WTC11 (cell line): Measurements from ENCODE around the gene TMC1. TPM values are rescaled to one million over a fixed set of nuclear protein-coding genes. Genes with fewer than 3 reads are reported as not detected.

ENCODE experiments used
- ATAC-seq: fragments of 200-7000 bp; cut with Tn5 transposase; 2 replicates; pipeline ENCODE4 v1.10.0; 2021; ENCODE audit warnings: mild to moderate bottlenecking, moderate library complexity
- CTCF ChIA-PET: fragments of 300-600 bp; sonication (Branson Sonifier 250); formaldehyde crosslinking; loops from one replicate; lab custom pipeline; 2021; ENCODE audit warnings: antibody characterized with exemption; lab: Charles Lee
- POLR2A ChIA-PET: fragments of 350-600 bp; sonication (Branson Sonifier 250); formaldehyde crosslinking; loops from one replicate; lab custom pipeline; 2021; ENCODE audit warnings: antibody characterized with exemption; lab: Charles Lee
- DNase-seq: peaks from one replicate; pipeline ENCODE4 v3.0.0; 2021; ENCODE audit warnings: low spot score
- H3K27ac Mint-ChIP-seq: 2 replicates; pipeline ENCODE4 v1.8.0; 2021; ENCODE audit warnings: mixed read lengths
- H3K27me3 Mint-ChIP-seq: 2 replicates; pipeline ENCODE4 v1.8.0; 2021; ENCODE audit warnings: low read depth, mild to moderate bottlenecking, moderate library complexity, mixed read lengths
- H3K36me3 Mint-ChIP-seq: 2 replicates; pipeline ENCODE4 v1.8.0; 2021; ENCODE audit warnings: mixed read lengths
- H3K4me1 Mint-ChIP-seq: 2 replicates; pipeline ENCODE4 v1.8.0; 2022; ENCODE audit warnings: mixed read lengths
- H3K4me3 Mint-ChIP-seq: 2 replicates; pipeline ENCODE4 v1.8.0; 2021; ENCODE audit warnings: mild to moderate bottlenecking, moderate library complexity, mixed read lengths
- H3K9me3 Mint-ChIP-seq: 2 replicates; pipeline ENCODE4 v1.8.0; 2021; ENCODE audit warnings: mixed read lengths
- ATF2 ChIP-seq: sonication (generic); formaldehyde crosslinking; IDR thresholded peaks from 2 replicates; pipeline ENCODE4 v1.8.1; 2022; ENCODE audit warnings: low read depth, missing genetic modification reagents, borderline replicate concordance
- E2F5 ChIP-seq: sonication (generic); formaldehyde crosslinking; IDR thresholded peaks from 2 replicates; pipeline ENCODE4 v1.8.1; 2022; ENCODE audit warnings: mild to moderate bottlenecking, moderate library complexity, missing genetic modification reagents
- ESRRA ChIP-seq: sonication (generic); formaldehyde crosslinking; IDR thresholded peaks from 2 replicates; pipeline ENCODE4 v1.8.1; 2022; ENCODE audit warnings: mild to moderate bottlenecking, missing genetic modification reagents, borderline replicate concordance
- ETV6 ChIP-seq: sonication (generic); formaldehyde crosslinking; IDR thresholded peaks from 2 replicates; pipeline ENCODE4 v1.8.1; 2022; ENCODE audit warnings: mild to moderate bottlenecking, missing genetic modification reagents
- FOXJ3 ChIP-seq: sonication (generic); formaldehyde crosslinking; IDR thresholded peaks from 2 replicates; pipeline ENCODE4 v1.9.0; 2021; ENCODE audit warnings: missing genetic modification reagents, mild to moderate bottlenecking, borderline replicate concordance
- FOXP1 ChIP-seq: sonication (generic); formaldehyde crosslinking; IDR thresholded peaks from 2 replicates; pipeline ENCODE4 v1.8.0; 2022; ENCODE audit warnings: missing genetic modification reagents, mild to moderate bottlenecking, moderate library complexity, borderline replicate concordance
- GABPB1 ChIP-seq: sonication (generic); formaldehyde crosslinking; IDR thresholded peaks from 2 replicates; pipeline ENCODE4 v1.8.1; 2023; ENCODE audit warnings: mild to moderate bottlenecking, missing genetic modification reagents
- IRF2 ChIP-seq: sonication (generic); formaldehyde crosslinking; IDR thresholded peaks from 2 replicates; pipeline ENCODE4 v1.8.0; 2022; ENCODE audit warnings: low read depth, missing genetic modification reagents, borderline replicate concordance
- JUN ChIP-seq: sonication (generic); formaldehyde crosslinking; IDR thresholded peaks from 2 replicates; pipeline ENCODE4 v1.8.0; 2023; ENCODE audit warnings: mild to moderate bottlenecking, missing genetic modification reagents
- NFE2L1 ChIP-seq: sonication (generic); formaldehyde crosslinking; IDR thresholded peaks from 2 replicates; pipeline ENCODE4 v1.8.1; 2023; ENCODE audit warnings: missing genetic modification reagents
- NFYB ChIP-seq: sonication (generic); formaldehyde crosslinking; conservative IDR thresholded peaks from 2 replicates; pipeline ENCODE4 v1.8.0; 2022; ENCODE audit warnings: low read depth, missing genetic modification reagents
- NR3C1 ChIP-seq: sonication (generic); formaldehyde crosslinking; conservative IDR thresholded peaks from 2 replicates; pipeline ENCODE4 v1.8.1; 2023; ENCODE audit warnings: low read depth, mild to moderate bottlenecking, missing genetic modification reagents
- SMAD3 ChIP-seq: sonication (generic); formaldehyde crosslinking; IDR thresholded peaks from 2 replicates; pipeline ENCODE4 v1.8.0; 2022; ENCODE audit warnings: missing genetic modification reagents, mild to moderate bottlenecking, borderline replicate concordance
- SP1 ChIP-seq: sonication (generic); formaldehyde crosslinking; conservative IDR thresholded peaks from 2 replicates; pipeline ENCODE4 v1.8.1; 2022; ENCODE audit warnings: missing genetic modification reagents
- STAT6 ChIP-seq: sonication (generic); formaldehyde crosslinking; conservative IDR thresholded peaks from 2 replicates; pipeline ENCODE4 v1.8.1; 2023; ENCODE audit warnings: mild to moderate bottlenecking, low read depth, missing genetic modification reagents, moderate library complexity
- TEAD1 ChIP-seq: sonication (generic); formaldehyde crosslinking; IDR thresholded peaks from 2 replicates; pipeline ENCODE4 v1.8.0; 2022; ENCODE audit warnings: mild to moderate bottlenecking, missing genetic modification reagents
- TP53 ChIP-seq: sonication (generic); formaldehyde crosslinking; IDR thresholded peaks from 2 replicates; pipeline ENCODE4 v1.8.1; 2023; ENCODE audit warnings: mild to moderate bottlenecking, missing genetic modification reagents
- USF1 ChIP-seq: sonication (generic); formaldehyde crosslinking; IDR thresholded peaks from 2 replicates; pipeline ENCODE4 v1.8.0; 2022; ENCODE audit warnings: mild to moderate bottlenecking, missing genetic modification reagents
- ZBTB21 ChIP-seq: sonication (generic); formaldehyde crosslinking; IDR thresholded peaks from 2 replicates; pipeline ENCODE4 v1.8.1; 2023; ENCODE audit warnings: mild to moderate bottlenecking, missing genetic modification reagents, borderline replicate concordance
- ZNF512 ChIP-seq: sonication (generic); formaldehyde crosslinking; IDR thresholded peaks from 2 replicates; pipeline ENCODE4 v1.8.1; 2022; ENCODE audit warnings: missing genetic modification reagents, borderline replicate concordance
- ZSCAN18 ChIP-seq: fragments of 250-450 bp; sonication (Bioruptor Pico); IDR thresholded peaks from 2 replicates; pipeline ENCODE4 v2.1.2; 2022; ENCODE audit warnings: mild to moderate bottlenecking, moderate library complexity
- total RNA-seq: library from RNA; stranded (reverse); gene quantifications from 3 replicates; pipeline ENCODE4 v1.2.3, GENCODE V29; 2021

The TMC1 gene
- total RNA-seq, 1 experiment from 2014 or later: 0.31 TPM

GRCh38 chr9:72537671-72538070 lies 16.3 kb downstream of the TMC1 start:
- TF ChIP-seq FOXJ3 (CRISPR knock-in tag): no peak
- no peak for TF ChIP-seq JUN
- TF ChIP-seq NR3C1 (CRISPR knock-in tag): no peak
- no peak for TF ChIP-seq USF1 (CRISPR knock-in tag)
- no peak for TF ChIP-seq E2F5 (CRISPR knock-in tag)
- TF ChIP-seq GABPB1 (CRISPR knock-in tag): no peak
- no peak for TF ChIP-seq NFE2L1
- no peak for TF ChIP-seq FOXP1 (CRISPR knock-in tag)
- no peak for TF ChIP-seq ETV6 (CRISPR knock-in tag)
- TF ChIP-seq ZBTB21 (CRISPR knock-in tag): no peak
- no peak for TF ChIP-seq STAT6
- no peak for ATAC-seq
- Mint-ChIP-seq H3K9me3 (peaks cover 24% of the 10 kb centered on the region), H3K27ac (no peak overlapping the region), H3K36me3 (peaks cover 21% of the 10 kb centered on the region), H3K27me3 (no peaks in the 10 kb centered on the region), H3K4me1 (peaks cover 16% of the 10 kb centered on the region), H3K4me3 (no peak overlapping the region)
- no peak for DNase-seq
- ChIA-PET CTCF (no interaction called here), POLR2A (no interaction called here)

GRCh38 chr9:72538921-72539702 lies 17.7 kb downstream of the TMC1 start:
- POLR2A ChIA-PET: no interaction called here

More at GRCh38 chr9:72538921-72539702, 17.7 kb downstream of the TMC1 start:
- no peak for ATAC-seq
- no peak for DNase-seq
- Mint-ChIP-seq H3K9me3 (peaks cover 24% of the 10 kb centered on the region), H3K4me3 (no peak overlapping the region), H3K27ac (no peak overlapping the region), H3K36me3 (peaks cover 21% of the 10 kb centered on the region), H3K4me1 (peaks cover 16% of the 10 kb centered on the region), H3K27me3 (no peaks in the 10 kb centered on the region)
- TF ChIP-seq TEAD1 (CRISPR knock-in tag): no peak
- no peak for TF ChIP-seq ZNF512 (CRISPR knock-in tag)
- TF ChIP-seq NFYB: no peak
- no peak for TF ChIP-seq IRF2 (CRISPR knock-in tag)
- no peak for TF ChIP-seq SMAD3 (CRISPR knock-in tag)
- no peak for TF ChIP-seq ATF2 (CRISPR knock-in tag)
- TF ChIP-seq USF1 (CRISPR knock-in tag): no peak
- TF ChIP-seq ESRRA (CRISPR knock-in tag): no peak
- no peak for TF ChIP-seq FOXP1 (CRISPR knock-in tag)
- no peak for TF ChIP-seq ZSCAN18 (CRISPR knock-in tag)
- TF ChIP-seq TP53: no peak
- no peak for TF ChIP-seq NR3C1 (CRISPR knock-in tag)
- no peak for TF ChIP-seq SP1 (CRISPR knock-in tag)
- TF ChIP-seq STAT6: no peak
- CTCF ChIA-PET: no interaction called here
